SHP77 (cell line): ENCODE results near the gene NBEAL2.

Experiments
- DNase-seq, 2 experiments: peaks; one replicate each; lab custom pipeline; 2025; lab: John Stamatoyannopoulos, UW

Gene NBEAL2

GRCh38 chr3:47000922-47001730 lies 21.7 kb downstream of the NBEAL2 start:
- no peak for DNase-seq

- DNase-seq, result no peak
These were observed 22.3 kb downstream of the NBEAL2 start for GRCh38 chr3:47001731-47002170.

GRCh38 chr3:47002171-47003055 lies 22.9 kb downstream of the NBEAL2 start:
- DNase-seq, result no peak

DNA sequence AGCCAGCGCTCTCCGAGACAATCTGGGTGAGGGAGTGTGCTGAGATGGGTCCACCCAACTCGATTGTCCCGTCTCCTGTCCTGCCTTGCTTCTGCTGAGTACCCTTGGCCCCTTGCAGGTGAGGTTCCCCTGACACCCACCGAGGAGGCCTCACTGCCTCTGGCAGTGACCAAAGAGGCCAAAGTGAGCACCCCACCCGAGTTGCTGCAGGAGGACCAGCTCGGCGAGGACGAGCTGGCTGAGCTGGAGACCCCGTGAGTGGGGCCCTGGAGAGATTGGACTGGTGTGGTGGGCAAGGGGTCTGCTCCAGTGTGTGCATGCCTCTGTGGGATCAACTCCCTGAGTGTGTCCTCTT lies 23.6 kb downstream of the NBEAL2 start:
- no peak for DNase-seq

- DNase-seq, result no peak
These were observed 24.2 kb downstream of the NBEAL2 start for GRCh38 chr3:47003461-47004368.

- DNase-seq, result no peak
These were observed 25.1 kb downstream of the NBEAL2 start for GRCh38 chr3:47004369-47005211.

- no peak for DNase-seq
These were observed 26.0 kb downstream of the NBEAL2 start for GRCh38 chr3:47005212-47006144.

DNA sequence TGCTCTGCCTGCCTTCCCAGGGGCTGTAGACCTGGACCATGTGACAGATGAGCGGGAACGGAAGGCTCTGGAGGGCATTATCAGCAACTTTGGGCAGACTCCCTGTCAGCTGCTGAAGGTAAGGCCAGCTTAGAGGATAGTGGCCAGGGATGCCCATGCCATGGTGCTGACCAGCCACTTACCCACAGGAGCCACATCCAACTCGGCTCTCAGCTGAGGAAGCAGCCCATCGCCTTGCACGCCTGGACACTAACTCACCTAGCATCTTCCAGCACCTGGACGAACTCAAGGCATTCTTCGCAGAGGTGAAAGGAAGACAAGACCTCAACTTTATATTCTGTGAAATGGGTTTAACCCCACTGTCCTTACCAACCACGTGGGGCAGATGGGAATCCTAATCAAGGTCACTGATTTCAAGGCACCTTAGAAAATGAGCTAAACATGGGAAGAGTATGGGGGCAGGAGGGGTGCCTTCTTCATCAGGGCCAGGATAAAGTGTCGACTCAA lies 26.7 kb downstream of the NBEAL2 start:
- DNase-seq, result no peak

DNA sequence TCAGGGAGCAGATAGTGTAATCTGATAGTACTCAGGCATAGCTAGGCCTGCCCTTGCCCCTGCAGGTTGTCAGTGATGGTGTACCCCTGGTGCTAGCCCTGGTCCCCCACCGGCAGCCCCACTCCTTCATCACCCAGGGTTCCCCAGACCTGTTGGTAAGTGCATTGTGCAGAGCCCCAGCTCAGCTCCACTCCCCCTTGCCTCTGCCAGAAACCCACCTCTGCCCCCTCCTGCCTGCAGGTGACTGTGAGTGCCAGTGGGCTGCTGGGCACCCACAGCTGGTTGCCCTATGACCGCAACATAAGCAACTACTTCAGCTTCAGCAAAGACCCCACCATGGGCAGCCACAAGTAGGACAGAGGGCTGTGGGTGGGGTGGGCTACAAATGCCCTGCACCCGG lies 27.5 kb downstream of the NBEAL2 start:
- DNase-seq, result no peak

DNA sequence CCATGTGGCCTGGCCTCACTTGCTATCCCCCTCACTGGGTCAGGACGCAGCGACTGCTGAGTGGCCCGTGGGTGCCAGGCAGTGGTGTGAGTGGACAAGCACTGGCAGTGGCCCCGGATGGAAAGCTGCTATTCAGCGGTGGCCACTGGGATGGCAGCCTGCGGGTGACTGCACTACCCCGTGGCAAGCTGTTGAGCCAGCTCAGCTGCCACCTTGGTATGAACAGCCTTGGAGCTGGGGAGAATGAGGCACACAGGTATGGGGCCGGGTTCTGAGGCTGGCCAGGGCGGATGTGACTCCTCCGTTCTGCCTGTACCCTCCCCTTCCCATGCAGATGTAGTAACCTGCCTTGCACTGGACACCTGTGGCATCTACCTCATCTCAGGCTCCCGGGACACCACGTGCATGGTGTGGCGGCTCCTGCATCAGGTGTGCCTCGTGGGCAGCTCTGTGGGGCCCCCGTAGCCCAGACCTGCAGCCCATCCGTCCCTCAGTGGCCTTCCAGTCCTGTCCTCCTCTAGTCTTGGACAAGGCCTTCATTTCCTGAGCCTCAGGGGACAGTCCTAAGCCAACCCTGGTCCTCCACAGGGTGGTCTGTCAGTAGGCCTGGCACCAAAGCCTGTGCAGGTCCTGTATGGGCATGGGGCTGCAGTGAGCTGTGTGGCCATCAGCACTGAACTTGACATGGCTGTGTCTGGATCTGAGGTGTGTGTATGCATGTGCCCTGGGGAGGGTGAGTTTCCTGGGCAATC lies 28.2 kb downstream of the NBEAL2 start:
- DNase-seq, result no peak

DNA sequence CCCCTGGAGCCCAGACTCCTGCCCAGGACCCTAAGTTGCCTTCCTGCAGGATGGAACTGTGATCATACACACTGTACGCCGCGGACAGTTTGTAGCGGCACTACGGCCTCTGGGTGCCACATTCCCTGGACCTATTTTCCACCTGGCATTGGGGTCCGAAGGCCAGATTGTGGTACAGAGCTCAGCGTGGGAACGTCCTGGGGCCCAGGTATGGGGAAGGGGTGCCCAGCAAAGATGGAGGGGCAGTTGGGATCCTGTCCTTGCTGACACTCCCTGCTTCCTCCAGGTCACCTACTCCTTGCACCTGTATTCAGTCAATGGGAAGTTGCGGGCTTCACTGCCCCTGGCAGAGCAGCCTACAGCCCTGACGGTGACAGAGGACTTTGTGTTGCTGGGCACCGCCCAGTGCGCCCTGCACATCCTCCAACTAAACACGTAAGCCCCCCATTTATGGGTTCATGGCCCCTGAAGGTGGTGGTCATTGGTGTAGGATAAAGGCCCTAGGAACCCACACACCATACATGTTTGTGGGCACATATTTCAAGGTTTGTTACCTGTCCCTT lies 28.8 kb downstream of the NBEAL2 start:
- DNase-seq, result no peak

GRCh38 chr3:47008851-47009224 lies 29.4 kb downstream of the NBEAL2 start:
- no peak for DNase-seq

GRCh38 chr3:47009225-47010110 lies 30.0 kb downstream of the NBEAL2 start:
- DNase-seq, result no peak

DNA sequence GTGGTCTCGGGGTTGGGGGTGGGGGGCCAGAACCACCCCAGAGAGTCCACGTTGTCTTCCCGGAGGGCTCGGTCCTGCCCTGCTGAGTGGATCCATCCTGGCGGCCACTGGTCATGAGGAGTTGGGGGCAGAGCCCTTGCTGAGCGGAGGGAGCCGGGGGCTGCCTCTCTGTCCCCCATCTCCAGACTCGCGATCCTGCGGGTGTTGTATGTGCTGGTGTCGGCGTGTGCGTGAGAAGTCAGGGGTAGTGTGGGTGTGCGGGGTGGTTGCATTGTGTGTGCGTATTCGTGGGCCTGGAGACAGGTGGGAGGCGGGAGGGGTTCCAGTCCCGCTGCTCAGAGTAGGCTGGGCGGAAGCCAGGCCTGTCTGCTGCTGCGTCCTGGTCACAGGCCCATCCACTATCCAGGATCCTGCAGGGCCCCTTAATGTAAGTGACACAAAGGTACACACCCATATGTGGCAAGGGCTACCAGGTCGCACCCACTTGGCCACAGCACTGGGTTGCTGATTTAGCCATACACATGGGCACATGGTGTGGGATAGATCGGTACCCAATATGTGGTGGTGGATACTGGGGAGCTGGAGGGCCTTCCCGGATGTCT lies 30.7 kb downstream of the NBEAL2 start:
- DNase-seq, result no peak

- no peak for DNase-seq
These were observed 31.4 kb downstream of the NBEAL2 start for GRCh38 chr3:47010910-47011309.

DNA sequence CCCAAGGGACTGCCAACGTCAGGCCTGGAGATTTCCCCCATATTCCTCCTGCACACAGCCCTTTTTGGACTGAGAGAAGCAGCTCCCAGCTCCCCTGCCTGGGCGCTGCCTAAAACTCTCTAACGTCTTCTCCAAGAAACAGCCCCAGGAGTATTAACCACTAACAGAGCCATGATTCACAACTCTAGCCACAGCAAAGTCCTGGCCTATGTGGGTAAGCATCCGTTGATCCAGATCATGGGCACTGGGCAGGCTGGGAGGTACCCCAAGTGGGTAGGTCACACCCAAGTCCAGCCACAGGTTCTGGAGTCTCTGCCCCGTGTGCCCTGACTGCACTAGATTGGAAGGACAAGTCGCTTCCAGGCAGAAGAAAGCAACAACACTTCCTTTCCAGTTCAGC lies 31.9 kb downstream of the NBEAL2 start:
- no peak for DNase-seq
